Esophagus muscularis mucosa (tissue), 4 donors: ENCODE measurements around the gene EPOP. TPM values are rescaled to one million over a fixed set of nuclear protein-coding genes. Genes with fewer than 3 reads are reported as not detected.
"Not testable (repeated sequence)": the region's sequence is repeated elsewhere in the genome, so short reads cannot be mapped to it uniquely, and the experiment has no call there.

Experiments
- DNase-seq: peaks from one replicate; pipeline ENCODE4 v3.0.0-alpha.2; 2017; ENCODE audit errors: extremely low spot score
- H3K27ac ChIP-seq, 4 donors: fragments of 200-600 bp; sonication (generic); replicated peaks in 1 of 4; 1 replicate in 3 of 4; 2 replicates in 1 of 4; pipeline ENCODE4 v1.5.1; 2016 to 2019; ENCODE audit warnings: mild to moderate bottlenecking in 1 of 4
- H3K27me3 ChIP-seq, 4 donors: fragments of 200-600 bp; sonication (generic); one replicate each; pipeline versions ENCODE4 v1.5.1 to v1.6.0; 2016 to 2019
- H3K36me3 ChIP-seq, 4 donors: fragments of 200-600 bp; sonication (generic); one replicate each; pipeline ENCODE4 v1.5.1; 2016 to 2019
- H3K4me1 ChIP-seq, 4 donors: fragments of 200-600 bp; sonication (generic); one replicate each; pipeline ENCODE4 v1.5.1; 2016 to 2019
- H3K4me3 ChIP-seq, 4 donors: fragments of 200-600 bp; sonication (generic); 1 replicate in 2 of 4; 2 replicates in 2 of 4; pipeline ENCODE4 v1.5.1; 2016 to 2019; ENCODE audit warnings: mild to moderate bottlenecking in 4 of 4, moderate library complexity in 1 of 4
- H3K9me3 ChIP-seq, 4 donors: fragments of 200-600 bp; sonication (generic); 1 replicate in 3 of 4; 2 replicates in 1 of 4; pipeline ENCODE4 v1.5.1; 2016 to 2019
- CTCF ChIP-seq, 3 experiments: fragments of 200-600 bp in 2 of 3; fragments of 450-650 bp in 1 of 3; sonication (generic) in 2 of 3; IDR thresholded peaks; one replicate each; pipeline ENCODE4 v1.5.1; 2017 to 2019; ENCODE audit warnings: antibody characterized with exemption in 3 of 3, mild to moderate bottlenecking in 2 of 3, moderate library complexity in 1 of 3
- EP300 ChIP-seq: sonication (generic); formaldehyde crosslinking; IDR thresholded peaks from one replicate; pipeline ENCODE4 v1.6.1; 2017; ENCODE audit warnings: antibody characterized with exemption
- POLR2A ChIP-seq: fragments of 450-650 bp; IDR thresholded peaks from one replicate; pipeline ENCODE4 v1.6.1; 2017; ENCODE audit warnings: antibody characterized with exemption, moderate library complexity, mild to moderate bottlenecking, low read depth
- POLR2AphosphoS5 ChIP-seq, 2 donors: sonication (generic); formaldehyde crosslinking; IDR thresholded peaks; one replicate each; pipeline ENCODE4 v1.6.1; 2017; ENCODE audit warnings: antibody characterized with exemption in 2 of 2
- WGBS: methylation state at CpG from one replicate; pipeline ENCODE4 v1.1.5; 2018; 5-methylcytosine and 5-hydroxymethylcytosine counted together
- intact Hi-C: fragments of 100-400 bp; cut with DNase I; formaldehyde crosslinking; loops from one replicate; pipeline ENCODE4 v1.15.1; 2023
- small RNA-seq, 3 donors: library from RNA; depleted of rRNA; stranded (forward); fragments of <200 nt; gene quantifications; one replicate each; pipeline ENCODE3, GENCODE V24; 2016
- total RNA-seq, 4 donors: library from RNA; depleted of rRNA; stranded (reverse); fragments of >200 nt; gene quantifications; one replicate each; pipeline versions ENCODE4 v1.1.0 to v1.2.1, GENCODE V29; 2016

EPOP gene
- total RNA-seq, 4 donors from 2014 or later, result 0.42 to 7.3 (median 2.7) TPM

- 64% methylated on average over 3 of the region's 3 CpGs for WGBS
Observed at GRCh38 chr17:38628441-38628840, 46.3 kb downstream of the EPOP start.

GRCh38 chr17:38627957-38628356 is 46.8 kb downstream of the EPOP start:
- TF ChIP-seq POLR2A (no peak), CTCF (IDR thresholded peaks at IDR 0.05) (no peak), POLR2AphosphoS5 (IDR thresholded peaks at IDR 0.05) (no peak), EP300 (no peak)
- Histone ChIP-seq H3K4me1 (no peaks in the 10 kb centered on the region), H3K4me3 (no peak overlapping the region), H3K27me3 (peaks cover 0 to 15% (median 1%) of the 10 kb centered on the region in 4 donors), H3K9me3 (no peaks in the 10 kb centered on the region), H3K36me3 (no peaks in the 10 kb centered on the region), H3K27ac (no peak overlapping the region)
- DNase-seq, result no peak
- intact Hi-C loops, result no loop called here
- WGBS, result 86% methylated on average over 2 of the region's 2 CpGs

More at GRCh38 chr17:38628441-38628840, 46.3 kb downstream of the EPOP start:
- Histone ChIP-seq H3K27ac (no peak overlapping the region), H3K36me3 (no peaks in the 10 kb centered on the region), H3K9me3 (no peaks in the 10 kb centered on the region), H3K27me3 (peaks cover 0 to 10% (median 0%) of the 10 kb centered on the region in 4 donors), H3K4me3 (no peak overlapping the region), H3K4me1 (no peaks in the 10 kb centered on the region)
- intact Hi-C loops, result no loop called here
- TF ChIP-seq POLR2A (no peak), EP300 (no peak), CTCF (IDR thresholded peaks at IDR 0.05) (no peak), POLR2AphosphoS5 (IDR thresholded peaks at IDR 0.05) (no peak)
- DNase-seq, result no peak

- DNase-seq, intact Hi-C loops: not testable (repeated sequence)
- 81% methylated on average over 6 of the region's 6 CpGs for WGBS
Observed at GRCh38 chr17:38626606-38627226, 48.0 kb downstream of the EPOP start.

GRCh38 chr17:38625482-38625881 is 49.3 kb downstream of the EPOP start:
- Histone ChIP-seq H3K4me3 (no peak overlapping the region), H3K36me3 (no peaks in the 10 kb centered on the region), H3K4me1 (no peaks in the 10 kb centered on the region), H3K27ac (no peak overlapping the region), H3K9me3 (no peaks in the 10 kb centered on the region), H3K27me3 (peaks cover 0 to 31% (median 3%) of the 10 kb centered on the region in 4 donors)
- DNase-seq, result no peak
- intact Hi-C loops, result no loop called here
- no peak for TF ChIP-seq POLR2A
- no peak for TF ChIP-seq EP300
- TF ChIP-seq CTCF (IDR thresholded peaks at IDR 0.05), result no peak

More at GRCh38 chr17:38626606-38627226, 48.0 kb downstream of the EPOP start:
- not testable (repeated sequence) for H3K9me3 ChIP-seq, H3K36me3 ChIP-seq, H3K4me1 ChIP-seq, H3K4me3 ChIP-seq, H3K27ac ChIP-seq
- peaks cover 0 to 19% (median 3%) of the 10 kb centered on the region in 4 donors for H3K27me3 ChIP-seq

- H3K4me3 ChIP-seq, H3K4me1 ChIP-seq, H3K27ac ChIP-seq, H3K9me3 ChIP-seq, H3K36me3 ChIP-seq, intact Hi-C loops, DNase-seq: not testable (repeated sequence)
- peaks cover 0 to 38% (median 3%) of the 10 kb centered on the region in 4 donors for H3K27me3 ChIP-seq
- WGBS, result 80% methylated on average over 14 of the region's 14 CpGs
Observed at GRCh38 chr17:38624782-38625355, 49.9 kb downstream of the EPOP start.

Small RNA genes lying within 50 kb of the gene (small RNA-seq; reads per million reads assigned to genes)
- 0 reads per million in 3 donors for gene MIR4726
- gene MIR4734, result 0 reads per million in 3 donors

Other genes starting within 250 kb of the EPOP start
- gene ARHGAP23, start 246.5 kb downstream of the EPOP start, total RNA-seq, result 100 to 1,000 TPM in 2 of 4 donors, 10 to 100 TPM in 2; 58.6 to 150 (median 104) TPM
- 1 to 10 TPM; 1.2 to 2.7 (median 2.3) TPM for gene SRCIN1, start 69.0 kb downstream of the EPOP start, total RNA-seq
- 10 to 100 TPM; 62.7 to 83.6 (median 73.0) TPM for gene MLLT6, start 30.3 kb upstream of the EPOP start, total RNA-seq
- 10 to 100 TPM; 10.1 to 18.5 (median 18.0) TPM for gene CISD3, start 55.4 kb upstream of the EPOP start, total RNA-seq
- gene PCGF2, start 73.4 kb upstream of the EPOP start, total RNA-seq, result 10 to 100 TPM; 10.3 to 15.7 (median 12.4) TPM
- gene PSMB3, start 77.8 kb upstream of the EPOP start, total RNA-seq, result 100 to 1,000 TPM; 122 to 158 (median 137) TPM
- 10 to 100 TPM; 39.5 to 72.1 (median 53.2) TPM for gene PIP4K2B, start 124.6 kb upstream of the EPOP start, total RNA-seq
- 10 to 100 TPM; 16.5 to 27.8 (median 19.6) TPM for gene CWC25, start 150.4 kb upstream of the EPOP start, total RNA-seq
- 1,000 to 10,000 TPM in 2 of 4 donors, 100 to 1,000 TPM in 2; 721 to 1,711 (median 1,283) TPM for gene RPL23, start 178.8 kb upstream of the EPOP start, total RNA-seq
- 100 to 1,000 TPM in 1 of 4 donors, 10 to 100 TPM in 3; 46.9 to 102 (median 74.7) TPM for gene LASP1, start 195.1 kb upstream of the EPOP start, total RNA-seq